Body of pancreas (tissue), 4 donors: ENCODE results near the gene LRRC3C. TPM values are rescaled to one million over a fixed set of nuclear protein-coding genes. Genes with fewer than 3 reads are reported as not detected.
"Not testable (repeated sequence)": the region's sequence is repeated elsewhere in the genome, so short reads cannot be mapped to it uniquely, and the experiment has no call there.

Source experiments
- ATAC-seq: fragments of 150-250 bp; one replicate; pipeline ENCODE4 v1.9.1; 2016
- DNase-seq, 4 donors: peaks; one replicate each; pipeline ENCODE4 v3.0.0-alpha.2; 2019
- H3K27ac ChIP-seq, 4 donors: fragments of 200-600 bp; sonication (generic); 1 replicate in 3 of 4; 2 replicates in 1 of 4; pipeline versions ENCODE4 v1.5.1 to v1.6.1; 2016 to 2019; ENCODE audit warnings: mild to moderate bottlenecking in 1 of 4, mixed read lengths in 1 of 4, moderate library complexity in 1 of 4
- H3K27me3 ChIP-seq, 2 donors: fragments of 200-600 bp; sonication (generic); one replicate each; pipeline ENCODE4 v1.6.0; 2016; ENCODE audit warnings: mild to moderate bottlenecking in 1 of 2
- H3K36me3 ChIP-seq, 2 donors: fragments of 200-600 bp; sonication (generic); replicated peaks in 1 of 2; 2 replicates each; pipeline ENCODE4 v1.5.1; 2016; ENCODE audit warnings: low read depth in 2 of 2; ENCODE audit not compliant: insufficient read depth in 1 of 2
- H3K4me1 ChIP-seq: fragments of 200-600 bp; sonication (generic); one replicate; pipeline ENCODE4 v1.6.0; 2016
- H3K4me3 ChIP-seq, 2 donors: fragments of 200-600 bp; sonication (generic); 1 replicate in 1 of 2; 2 replicates in 1 of 2; pipeline ENCODE4 v1.5.1; 2016 to 2019
- H3K9me3 ChIP-seq, 3 donors: fragments of 200-600 bp; sonication (generic); 1 replicate in 2 of 3; 2 replicates in 1 of 3; pipeline ENCODE4 v1.5.1; 2016
- POLR2A ChIP-seq, 3 donors: fragments of 450-650 bp; IDR thresholded peaks; one replicate each; pipeline ENCODE4 v1.6.1; 2016; ENCODE audit warnings: antibody characterized with exemption in 3 of 3, mild to moderate bottlenecking in 2 of 3
- WGBS, 2 donors: methylation state at CpG; one replicate each; pipeline ENCODE4 v1.1.5; 2017; 5-methylcytosine and 5-hydroxymethylcytosine counted together
- intact Hi-C: fragments of 100-400 bp; cut with DNase I; formaldehyde crosslinking; loops from one replicate; pipeline ENCODE4 v1.15.1; 2023
- total RNA-seq, 2 donors: library from RNA; depleted of rRNA; stranded (reverse); fragments of >200 nt; gene quantifications; one replicate each; pipeline ENCODE4 v1.1.0, GENCODE V29; 2016
- TF ChIP-seq, protein P1 (sequence below), 7 experiments: fragments of 450-650 bp in 4 of 7; fragments of 200-600 bp in 3 of 7; sonication (generic) in 3 of 7; IDR thresholded peaks; one replicate each; pipeline ENCODE4 v1.5.1; 2016 to 2019; ENCODE audit warnings: antibody characterized with exemption in 7 of 7

LRRC3C gene, protein sequence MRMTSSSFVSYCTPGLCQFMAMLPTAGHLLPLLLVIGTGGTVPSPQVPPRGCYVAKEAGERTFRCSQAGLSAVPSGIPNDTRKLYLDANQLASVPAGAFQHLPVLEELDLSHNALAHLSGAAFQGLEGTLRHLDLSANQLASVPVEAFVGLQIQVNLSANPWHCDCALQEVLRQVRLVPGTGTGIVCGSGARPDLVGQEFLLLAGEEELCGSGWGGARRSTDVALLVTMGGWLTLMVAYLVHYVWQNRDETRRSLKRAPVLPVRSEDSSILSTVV
- total RNA-seq = not detected

DNA sequence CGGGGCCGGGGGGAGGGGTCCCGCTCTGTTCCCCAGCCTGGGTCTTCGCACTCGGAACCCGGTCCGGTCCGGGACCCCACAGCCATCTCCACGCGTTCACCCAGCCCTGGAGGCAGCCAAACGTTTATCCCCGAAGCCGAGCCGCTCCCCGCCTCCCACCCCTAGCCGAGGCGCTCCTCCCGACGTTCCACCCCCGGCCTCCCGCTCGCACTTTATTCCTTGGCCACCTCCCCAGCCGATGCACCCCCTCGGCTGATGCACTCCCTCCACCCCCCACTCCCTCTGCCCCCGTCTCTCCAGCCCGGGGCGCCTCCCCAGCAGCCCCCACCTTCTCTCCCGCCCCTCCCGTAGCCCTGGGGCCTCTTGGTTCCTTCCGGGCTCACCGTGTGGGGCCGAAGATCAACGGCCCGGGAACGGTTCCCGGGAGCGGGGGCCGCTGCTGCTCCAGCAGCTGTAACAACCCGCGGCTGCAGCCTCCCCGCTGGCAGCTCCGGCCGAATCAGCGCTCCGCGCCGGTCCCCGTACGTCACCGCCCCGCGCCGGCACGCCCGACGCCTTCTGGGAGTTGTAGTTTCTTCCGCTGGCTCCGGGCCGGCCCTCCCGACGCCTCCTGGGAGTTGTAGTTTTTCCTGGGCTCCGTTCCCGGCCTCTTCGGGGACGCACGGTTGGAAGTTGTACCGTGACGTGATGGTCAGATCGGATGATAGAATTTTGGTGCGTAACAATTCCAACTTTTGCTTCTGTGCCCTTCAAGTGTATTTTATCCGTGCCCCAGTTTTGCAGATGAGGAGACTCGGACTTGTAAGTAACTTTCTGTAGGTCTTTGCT is at the start of gene LRRC3C, which contains the start of gene ORMDL3:
TSS of gene LRRC3C (plus strand) at position 632 of the 828 bp plus-strand sequence. CDS start 13,792 bp downstream, outside the sequence.
TSS of gene ORMDL3 (minus strand) at position 501 of the 828 bp plus-strand sequence. CDS start 3,398 bp downstream, outside the sequence.
- ATAC-seq (peak; percentile 93), DNase-seq (peak; percentile 94 to 96 (median 95))
- no peaks in the 10 kb centered on the region for H3K9me3 ChIP-seq
- H3K36me3 ChIP-seq = peaks cover 0 to 14% of the 10 kb centered on the region in 2 donors
- H3K27me3 ChIP-seq = no peaks in the 10 kb centered on the region
- 1 to 2% methylated on average over 21 to 70 of the region's 72 CpGs for WGBS, 2 donors
- peak within 1 kb of the TSS; percentile 83 to 87 for H3K4me3 ChIP-seq
- peaks cover 43% of the 10 kb centered on the region for H3K4me1 ChIP-seq
- intact Hi-C loops = no loop called here
- peak within 1 kb of the TSS; percentile 92 to 96 (median 94) for H3K27ac ChIP-seq
- TF ChIP-seq POLR2A (IDR thresholded peaks at IDR 0.05) = peak; percentile 86 to 91 (median 87)
- TF ChIP-seq, protein P1, sequence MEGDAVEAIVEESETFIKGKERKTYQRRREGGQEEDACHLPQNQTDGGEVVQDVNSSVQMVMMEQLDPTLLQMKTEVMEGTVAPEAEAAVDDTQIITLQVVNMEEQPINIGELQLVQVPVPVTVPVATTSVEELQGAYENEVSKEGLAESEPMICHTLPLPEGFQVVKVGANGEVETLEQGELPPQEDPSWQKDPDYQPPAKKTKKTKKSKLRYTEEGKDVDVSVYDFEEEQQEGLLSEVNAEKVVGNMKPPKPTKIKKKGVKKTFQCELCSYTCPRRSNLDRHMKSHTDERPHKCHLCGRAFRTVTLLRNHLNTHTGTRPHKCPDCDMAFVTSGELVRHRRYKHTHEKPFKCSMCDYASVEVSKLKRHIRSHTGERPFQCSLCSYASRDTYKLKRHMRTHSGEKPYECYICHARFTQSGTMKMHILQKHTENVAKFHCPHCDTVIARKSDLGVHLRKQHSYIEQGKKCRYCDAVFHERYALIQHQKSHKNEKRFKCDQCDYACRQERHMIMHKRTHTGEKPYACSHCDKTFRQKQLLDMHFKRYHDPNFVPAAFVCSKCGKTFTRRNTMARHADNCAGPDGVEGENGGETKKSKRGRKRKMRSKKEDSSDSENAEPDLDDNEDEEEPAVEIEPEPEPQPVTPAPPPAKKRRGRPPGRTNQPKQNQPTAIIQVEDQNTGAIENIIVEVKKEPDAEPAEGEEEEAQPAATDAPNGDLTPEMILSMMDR (IDR thresholded peaks at IDR 0.05) = peak in 1 of 7 experiments; percentile 12

DNA sequence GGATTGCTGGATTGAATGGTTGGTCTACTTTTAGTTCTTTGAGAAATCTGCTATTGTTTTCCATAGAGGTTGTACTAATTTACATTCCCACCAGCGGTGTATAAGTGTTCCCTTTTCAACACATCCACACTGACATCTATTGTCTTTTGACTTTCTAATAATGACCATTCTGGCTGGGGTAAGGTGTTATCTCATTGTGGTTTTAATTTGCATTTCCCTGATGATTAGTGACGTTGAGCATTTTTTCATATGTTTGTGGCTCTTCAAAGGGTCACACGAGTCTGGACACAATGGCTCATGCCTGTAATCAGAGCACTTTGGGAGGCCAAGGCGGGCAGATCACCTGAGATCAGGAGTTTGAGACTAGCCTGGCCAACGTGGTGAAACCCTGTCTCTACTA is 41.4 kb upstream of the LRRC3C start:
- 60 to 65% methylated on average over 5 of the region's 5 CpGs for WGBS, 2 donors
- H3K4me1 ChIP-seq, intact Hi-C loops, DNase-seq, H3K27ac ChIP-seq, H3K27me3 ChIP-seq, H3K36me3 ChIP-seq, ATAC-seq, H3K4me3 ChIP-seq, H3K9me3 ChIP-seq: not testable (repeated sequence)

DNA sequence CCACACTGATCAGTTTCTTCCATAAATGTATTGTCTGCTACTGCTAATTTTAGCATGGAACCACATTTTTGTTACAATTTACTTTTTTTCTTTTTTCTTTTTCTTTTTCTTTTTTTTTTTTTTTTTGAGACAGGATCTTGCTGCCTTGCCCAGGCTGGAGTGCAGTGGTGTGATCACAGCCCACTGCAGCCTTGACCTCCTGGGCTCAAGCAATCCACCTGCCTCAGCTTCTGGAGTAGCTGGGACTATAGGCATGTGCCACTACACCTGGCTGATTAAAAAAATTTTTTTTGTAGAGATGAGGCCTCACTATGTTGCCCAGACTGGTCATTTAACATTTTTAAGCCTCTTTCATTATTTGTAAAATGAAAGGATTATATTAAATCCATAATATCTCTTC is 40.5 kb upstream of the LRRC3C start:
- DNase-seq (no peak), ATAC-seq (no peak)
- Histone ChIP-seq H3K4me1 (peaks cover 8% of the 10 kb centered on the region), H3K4me3 (no peak overlapping the region), H3K27ac (no peak overlapping the region), H3K9me3 (no peaks in the 10 kb centered on the region), H3K27me3 (no peaks in the 10 kb centered on the region), H3K36me3 (no peaks in the 10 kb centered on the region)
- intact Hi-C loops = no loop called here
- TF ChIP-seq POLR2A (IDR thresholded peaks at IDR 0.05) = no peak
- TF ChIP-seq, protein P1 (IDR thresholded peaks at IDR 0.05) = no peak

DNA sequence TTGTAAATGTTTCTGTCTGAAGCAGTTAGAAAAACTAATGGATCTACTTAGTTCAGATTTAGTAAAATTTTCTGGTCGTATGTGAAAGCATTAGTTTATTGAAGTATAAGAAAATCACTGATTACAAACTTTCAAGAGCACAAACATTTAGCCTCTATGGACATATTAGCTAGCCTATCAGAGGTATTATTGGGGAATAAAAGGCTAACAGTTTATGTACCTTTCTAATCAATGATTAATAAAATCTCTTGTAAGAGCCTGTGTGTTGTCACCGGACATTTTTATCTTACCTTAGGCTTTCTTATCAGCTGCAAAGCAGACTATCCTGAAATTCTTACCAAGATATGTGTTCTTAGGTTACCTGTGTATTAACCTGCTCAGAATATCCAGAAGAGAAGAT is 38.3 kb upstream of the LRRC3C start:
- ATAC-seq (no peak), DNase-seq (no peak)
- H3K9me3 ChIP-seq = no peaks in the 10 kb centered on the region
- peaks cover 8% of the 10 kb centered on the region for H3K4me1 ChIP-seq
- intact Hi-C loops = no loop called here
- no peak overlapping the region for H3K4me3 ChIP-seq
- H3K27ac ChIP-seq = no peak overlapping the region
- WGBS, 2 donors = 7 to 28% methylated on average over 2 of the region's 2 CpGs
- no peak for TF ChIP-seq POLR2A (IDR thresholded peaks at IDR 0.05)
- TF ChIP-seq, protein P1 (IDR thresholded peaks at IDR 0.05) = no peak
- no peaks in the 10 kb centered on the region for H3K36me3 ChIP-seq
- H3K27me3 ChIP-seq = no peaks in the 10 kb centered on the region

DNA sequence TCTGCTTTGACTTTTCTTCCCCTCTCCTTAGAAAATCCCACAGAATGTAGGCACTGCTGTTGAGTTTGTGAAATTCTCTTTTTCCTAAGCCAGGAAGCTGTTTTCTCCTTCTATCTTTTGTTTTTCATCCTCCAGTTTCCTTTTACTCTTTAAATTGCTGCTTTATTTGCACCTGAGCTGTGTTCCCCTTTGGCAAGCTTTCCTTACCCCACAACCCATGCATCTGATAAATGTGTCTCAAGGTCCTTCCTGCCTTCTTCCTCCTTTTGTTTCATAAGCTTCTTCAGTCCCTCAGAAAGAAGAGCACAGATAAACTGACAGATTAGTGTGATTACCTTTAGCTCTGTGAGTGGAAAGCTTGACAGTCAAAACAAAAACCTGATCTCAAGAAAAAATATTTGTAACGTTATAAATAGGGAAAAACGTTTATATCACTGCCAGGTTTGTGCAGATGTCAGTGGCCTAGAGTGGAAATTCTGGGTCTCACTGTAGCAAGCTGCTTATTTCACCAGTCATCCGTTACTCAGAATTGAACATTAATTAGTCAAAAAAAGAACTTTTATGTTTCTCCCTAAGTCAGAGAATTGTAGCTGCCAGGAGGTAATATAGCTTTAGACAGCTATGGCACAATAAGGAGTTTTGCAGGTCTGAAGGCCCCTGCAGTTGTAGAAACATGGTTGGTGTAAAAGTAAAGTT is 32.7 kb upstream of the LRRC3C start:
- no peak for TF ChIP-seq POLR2A (IDR thresholded peaks at IDR 0.05)
- TF ChIP-seq, protein P1 (IDR thresholded peaks at IDR 0.05) = no peak

More for the DNA sequence above, 32.7 kb upstream of the LRRC3C start:
- Histone ChIP-seq H3K9me3 (no peaks in the 10 kb centered on the region), H3K27me3 (no peaks in the 10 kb centered on the region), H3K27ac (no peak overlapping the region), H3K36me3 (no peaks in the 10 kb centered on the region), H3K4me3 (no peak overlapping the region), H3K4me1 (no peaks in the 10 kb centered on the region)
- intact Hi-C loops = no loop called here
- 25 to 26% methylated on average over 3 of the region's 3 CpGs for WGBS, 2 donors
- no peak for DNase-seq
- ATAC-seq = no peak
